Colon (tissue), 2 donors: ENCODE measurements around the gene ACO2.
"Not testable (repeated sequence)": the region's sequence is repeated elsewhere in the genome, so short reads cannot be mapped to it uniquely, and the experiment has no call there.

ENCODE experiments used
- FAIRE-seq: peaks from 2 replicates; lab custom pipeline; 2012; peaks lifted over from hg19 to GRCh38; lab: Jason Lieb, UNC
- donor health status: control.
- donor health status: control.

The ACO2 gene

GRCh38 chr22:41572305-41572704 lies 103.4 kb downstream of the ACO2 start:
- not testable (repeated sequence) for FAIRE-seq

DNA sequence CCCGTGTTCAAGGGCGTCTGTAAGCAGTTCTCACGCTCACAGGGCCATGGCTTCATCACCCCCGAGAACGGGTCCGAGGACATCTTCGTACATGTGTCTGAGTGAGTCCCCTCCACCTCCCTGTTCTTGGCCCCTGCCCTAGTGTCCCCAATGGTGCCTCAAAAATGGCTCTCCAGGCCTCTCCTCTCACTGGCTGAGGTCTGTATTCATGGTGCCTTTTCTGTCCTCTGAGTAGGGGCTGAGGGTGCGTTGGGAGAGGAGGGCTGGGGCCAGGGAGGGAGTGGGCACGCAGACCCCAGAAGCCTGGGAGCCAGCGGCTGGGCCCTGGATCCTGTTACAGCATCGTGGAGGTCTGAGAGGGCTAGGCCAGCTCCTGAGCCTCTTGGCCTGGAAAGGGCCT lies 104.8 kb downstream of the ACO2 start:
- no peak for FAIRE-seq

DNA sequence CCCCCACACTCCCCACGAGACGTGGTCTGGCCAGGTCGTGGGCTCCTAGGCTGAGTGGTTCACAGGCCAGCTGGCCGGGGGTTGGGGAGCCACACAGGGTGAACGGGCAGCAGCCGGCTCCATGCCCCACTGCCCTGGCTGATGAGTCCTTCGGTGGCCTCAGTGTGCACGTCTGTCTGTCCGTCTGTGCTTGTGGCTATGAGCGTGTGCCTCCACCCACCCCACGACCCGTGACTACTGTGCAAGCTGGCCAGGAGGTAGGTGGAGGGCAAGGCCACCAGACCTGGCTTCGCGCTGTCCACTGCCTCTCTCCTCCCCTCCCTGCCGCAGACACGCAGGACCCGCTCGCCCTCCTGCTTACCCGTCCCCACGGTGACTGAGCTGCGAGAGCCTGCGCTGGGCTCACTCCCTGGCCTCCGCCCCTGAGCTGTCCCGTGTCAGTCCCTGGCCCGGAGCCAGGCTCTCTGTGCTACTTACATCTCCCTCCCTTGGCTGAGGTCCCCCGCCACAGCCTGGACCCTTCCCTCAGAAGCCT lies 106.0 kb downstream of the ACO2 start:
- no peak for FAIRE-seq

DNA sequence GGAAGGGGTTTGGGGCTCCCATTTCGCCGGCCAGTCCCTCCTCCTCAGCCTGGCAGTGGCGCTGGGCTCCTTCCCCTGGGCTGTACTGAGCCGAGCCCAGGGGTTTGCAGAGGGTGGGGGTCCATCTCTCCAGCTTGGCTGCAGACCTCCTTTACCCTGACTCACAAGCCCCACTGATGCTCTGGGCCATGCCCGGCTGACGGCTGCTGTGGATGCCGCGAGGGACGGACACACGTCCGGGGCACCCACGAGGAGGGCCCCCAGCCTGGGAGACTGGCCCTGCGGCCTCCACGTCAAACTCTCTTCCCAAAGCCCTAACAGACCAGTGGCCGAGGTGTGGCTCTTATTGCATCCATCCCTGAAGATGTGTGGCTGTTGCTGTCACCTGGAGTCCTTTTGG lies 106.6 kb downstream of the ACO2 start:
- no peak for FAIRE-seq

- FAIRE-seq: no peak
These were observed 108.0 kb downstream of the ACO2 start for GRCh38 chr22:41576877-41577276.

DNA sequence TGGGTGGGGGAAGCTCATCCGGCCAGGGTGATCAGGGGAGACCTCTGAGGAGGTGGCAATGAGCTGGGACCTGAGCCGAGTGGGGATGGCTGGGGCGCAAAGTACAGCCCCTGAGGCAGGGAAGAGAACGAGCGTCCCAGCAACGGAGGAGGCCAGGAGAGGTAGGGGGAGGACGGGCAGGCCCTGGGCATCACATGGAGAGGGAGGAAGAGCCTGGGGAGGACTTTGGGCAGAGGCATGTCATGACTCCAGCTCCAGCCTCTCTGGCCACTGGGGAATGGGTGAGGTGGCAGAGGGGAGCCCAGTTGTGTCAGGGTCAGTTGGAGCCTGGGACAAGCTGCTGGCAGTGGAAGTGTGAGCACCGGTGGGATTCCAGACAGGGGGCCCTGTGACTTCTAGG lies 109.2 kb downstream of the ACO2 start:
- FAIRE-seq: no peak
